Mesothelial cell of epicardium (in vitro differentiated cells): Measurements from ENCODE around the gene BFSP1. TPM values are rescaled to one million over a fixed set of nuclear protein-coding genes. Genes with fewer than 3 reads are reported as not detected.

ENCODE experiments used
- DNase-seq, 2 experiments: peaks; one replicate each; pipeline ENCODE4 v3.0.0; 2021; ENCODE audit warnings: low spot score in 2 of 2; ENCODE audit not compliant: unreplicated experiment in 2 of 2
- H3K27ac Mint-ChIP-seq: 2 replicates; pipeline ENCODE4 v1.8.0; 2021; ENCODE audit warnings: mixed read lengths
- H3K27me3 Mint-ChIP-seq: 2 replicates; pipeline ENCODE4 v1.8.0; 2021; ENCODE audit warnings: low read depth, mixed read lengths
- H3K36me3 Mint-ChIP-seq: 2 replicates; pipeline ENCODE4 v1.8.0; 2021; ENCODE audit warnings: mixed read lengths
- H3K4me1 Mint-ChIP-seq: 2 replicates; pipeline ENCODE4 v1.8.0; 2021; ENCODE audit warnings: mixed read lengths
- H3K4me3 Mint-ChIP-seq: 2 replicates; pipeline ENCODE4 v1.8.0; 2021; ENCODE audit warnings: mild to moderate bottlenecking, moderate library complexity, mixed read lengths
- H3K9me3 Mint-ChIP-seq: 2 replicates; pipeline ENCODE4 v1.8.0; 2021; ENCODE audit warnings: mixed read lengths
- total RNA-seq: library from RNA; stranded (reverse); gene quantifications from 3 replicates; pipeline ENCODE4 v1.2.1, GENCODE V29; 2021
- TF ChIP-seq, protein P1 (sequence below): fragments of 200-600 bp; sonication (generic); IDR thresholded peaks from one replicate; pipeline ENCODE4 v1.5.0; 2021; ENCODE audit warnings: antibody characterized with exemption; ENCODE audit not compliant: unreplicated experiment

BFSP1 gene
- total RNA-seq, 1 donor from 2014 or later: 5.2 TPM

DNA sequence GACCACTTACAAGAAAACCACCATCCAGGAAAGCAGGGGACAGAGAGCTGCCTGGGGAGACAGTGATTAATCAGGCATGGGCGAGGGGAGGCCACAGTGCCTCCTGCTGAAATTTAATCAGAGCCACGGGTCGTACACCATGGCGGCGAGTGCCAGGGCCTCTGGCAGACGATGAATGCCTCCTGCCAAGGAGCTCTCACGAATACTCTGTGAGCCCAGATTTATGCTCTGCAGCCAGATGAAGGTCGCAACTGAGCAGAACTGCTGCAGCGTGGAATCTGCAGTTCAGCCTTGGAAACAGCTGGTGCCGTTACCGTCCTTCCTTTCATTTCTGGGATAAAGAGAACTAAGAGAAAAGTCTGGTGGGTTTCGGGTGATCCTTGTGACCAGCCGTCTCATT is 85.6 kb downstream of the BFSP1 start:
- TF ChIP-seq, protein P1, sequence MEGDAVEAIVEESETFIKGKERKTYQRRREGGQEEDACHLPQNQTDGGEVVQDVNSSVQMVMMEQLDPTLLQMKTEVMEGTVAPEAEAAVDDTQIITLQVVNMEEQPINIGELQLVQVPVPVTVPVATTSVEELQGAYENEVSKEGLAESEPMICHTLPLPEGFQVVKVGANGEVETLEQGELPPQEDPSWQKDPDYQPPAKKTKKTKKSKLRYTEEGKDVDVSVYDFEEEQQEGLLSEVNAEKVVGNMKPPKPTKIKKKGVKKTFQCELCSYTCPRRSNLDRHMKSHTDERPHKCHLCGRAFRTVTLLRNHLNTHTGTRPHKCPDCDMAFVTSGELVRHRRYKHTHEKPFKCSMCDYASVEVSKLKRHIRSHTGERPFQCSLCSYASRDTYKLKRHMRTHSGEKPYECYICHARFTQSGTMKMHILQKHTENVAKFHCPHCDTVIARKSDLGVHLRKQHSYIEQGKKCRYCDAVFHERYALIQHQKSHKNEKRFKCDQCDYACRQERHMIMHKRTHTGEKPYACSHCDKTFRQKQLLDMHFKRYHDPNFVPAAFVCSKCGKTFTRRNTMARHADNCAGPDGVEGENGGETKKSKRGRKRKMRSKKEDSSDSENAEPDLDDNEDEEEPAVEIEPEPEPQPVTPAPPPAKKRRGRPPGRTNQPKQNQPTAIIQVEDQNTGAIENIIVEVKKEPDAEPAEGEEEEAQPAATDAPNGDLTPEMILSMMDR: no peak
- Mint-ChIP-seq H3K27ac (no peak overlapping the region), H3K4me1 (no peaks in the 10 kb centered on the region), H3K27me3 (peaks cover 42% of the 10 kb centered on the region), H3K36me3 (no peaks in the 10 kb centered on the region), H3K4me3 (no peak overlapping the region), H3K9me3 (peaks cover 3% of the 10 kb centered on the region)
- no peak for DNase-seq

DNA sequence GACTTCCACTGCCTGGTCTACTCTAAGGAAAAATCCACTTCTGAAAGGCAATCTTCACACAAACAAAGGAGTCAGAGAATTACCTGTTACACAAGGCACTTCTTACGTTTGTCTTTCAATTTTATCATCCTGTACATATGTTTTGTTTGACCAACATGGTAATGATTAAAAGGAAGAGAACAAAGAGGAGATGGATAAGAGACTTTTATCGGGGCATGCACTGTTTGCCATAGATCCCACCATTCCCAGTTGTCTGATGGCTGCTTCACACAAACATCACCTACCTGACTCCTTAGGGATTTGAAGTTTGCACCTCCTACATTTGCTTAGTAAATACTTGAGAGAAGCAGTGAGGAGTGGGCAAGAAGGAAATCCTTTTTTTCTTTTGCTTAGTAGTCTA is 87.1 kb downstream of the BFSP1 start:
- H3K27ac Mint-ChIP-seq: no peak overlapping the region
- DNase-seq: no peak
- no peak overlapping the region for H3K4me3 Mint-ChIP-seq
- no peaks in the 10 kb centered on the region for H3K36me3 Mint-ChIP-seq
- H3K4me1 Mint-ChIP-seq: no peaks in the 10 kb centered on the region
- peaks cover 45% of the 10 kb centered on the region for H3K27me3 Mint-ChIP-seq
- TF ChIP-seq, protein P1: no peak
- peaks cover 3% of the 10 kb centered on the region for H3K9me3 Mint-ChIP-seq

Other genes with a start within 250 kb of the BFSP1 start
- gene DSTN, start 38.7 kb upstream of the BFSP1 start, total RNA-seq: 192 to 199 TPM (median 193 TPM) in 3 replicates
- 211 to 212 TPM (median 211 TPM) in 3 replicates for gene RRBP1, start 150.9 kb upstream of the BFSP1 start, total RNA-seq
- gene BANF2, start 168.6 kb upstream of the BFSP1 start, total RNA-seq: not detected in 3 replicates